ENCODE results near the gene LBHD1.
A peak's percentile ranks its signal among the peaks of the same experiment; 100 is the strongest.

Gene LBHD1

GRCh38 chr11:62645946-62646824 is 25.9 kb downstream of the LBHD1 start, which contains the start of gene GANAB:
TSS of gene GANAB (minus strand) at chr11:62646613. CDS start at chr11:62646599, 14 bp downstream.
- Histone ChIP-seq H3K4me3 (ENCODE audit: low read depth in 1 of 2, low read length in 1 of 2) (peak within 1 kb of the TSS; percentile 81 to 88), H3K27me3 (no peaks in the 10 kb centered on the region), H3K36me3 (peaks cover 26% of the 10 kb centered on the region), H3K9me3 (no peaks in the 10 kb centered on the region), H3K4me1 (ENCODE audit: control insufficient read depth in 1 of 2, insufficient read depth in 1 of 2, low read depth in 1 of 2, low read length in 1 of 2) (peaks cover 14 to 16% of the 10 kb centered on the region in 2 experiments), H3K27ac (peak within 1 kb of the TSS; percentile 77)
- peak; percentile 46 for TF ChIP-seq CTCF (IDR thresholded peaks at IDR 0.05)

GRCh38 chr11:62645671-62645945 is 26.5 kb downstream of the LBHD1 start:
- Histone ChIP-seq H3K4me1 (ENCODE audit: control insufficient read depth in 1 of 2, insufficient read depth in 1 of 2, low read depth in 1 of 2, low read length in 1 of 2) (peaks cover 14 to 16% of the 10 kb centered on the region in 2 experiments), H3K4me3 (ENCODE audit: low read depth in 1 of 2, low read length in 1 of 2) (peak overlapping the region; percentile 81 to 88), H3K27me3 (no peaks in the 10 kb centered on the region), H3K9me3 (no peaks in the 10 kb centered on the region), H3K36me3 (peaks cover 26% of the 10 kb centered on the region), H3K27ac (peak overlapping the region; percentile 77)
- no peak for TF ChIP-seq CTCF (IDR thresholded peaks at IDR 0.05)

GRCh38 chr11:62644220-62644619 is 27.8 kb downstream of the LBHD1 start:
- Histone ChIP-seq H3K27ac (no peak overlapping the region), H3K4me3 (ENCODE audit: low read depth in 1 of 2, low read length in 1 of 2) (no peak overlapping the region), H3K4me1 (ENCODE audit: control insufficient read depth in 1 of 2, insufficient read depth in 1 of 2, low read depth in 1 of 2, low read length in 1 of 2) (peaks cover 14 to 16% of the 10 kb centered on the region in 2 experiments), H3K27me3 (no peaks in the 10 kb centered on the region), H3K36me3 (peaks cover 21% of the 10 kb centered on the region), H3K9me3 (no peaks in the 10 kb centered on the region)
- TF ChIP-seq CTCF (IDR thresholded peaks at IDR 0.05) = no peak

GRCh38 chr11:62632492-62632891 is 39.6 kb downstream of the LBHD1 start:
- no peak overlapping the region for H3K4me3 ChIP-seq (ENCODE audit: low read depth in 1 of 2, low read length in 1 of 2)
- H3K4me1 ChIP-seq (ENCODE audit: control insufficient read depth in 1 of 2, insufficient read depth in 1 of 2, low read depth in 1 of 2, low read length in 1 of 2) = no peaks in the 10 kb centered on the region
- no peak for TF ChIP-seq CTCF (IDR thresholded peaks at IDR 0.05)
- no peak overlapping the region for H3K27ac ChIP-seq
- H3K9me3 ChIP-seq = no peaks in the 10 kb centered on the region
- no peaks in the 10 kb centered on the region for H3K27me3 ChIP-seq
- H3K36me3 ChIP-seq = peaks cover 80% of the 10 kb centered on the region

- Histone ChIP-seq H3K4me3 (ENCODE audit: low read depth in 1 of 2, low read length in 1 of 2) (no peak overlapping the region), H3K4me1 (ENCODE audit: control insufficient read depth in 1 of 2, insufficient read depth in 1 of 2, low read depth in 1 of 2, low read length in 1 of 2) (no peaks in the 10 kb centered on the region), H3K27me3 (no peaks in the 10 kb centered on the region), H3K36me3 (peaks cover 78% of the 10 kb centered on the region), H3K9me3 (no peaks in the 10 kb centered on the region), H3K27ac (no peak overlapping the region)
- TF ChIP-seq CTCF (IDR thresholded peaks at IDR 0.05) = no peak
Measured at GRCh38 chr11:62627713-62628112, 44.4 kb downstream of the LBHD1 start.

All from neutrophil (primary cell).